Measurements from ENCODE around the gene OTUD5. TPM values are rescaled to one million over a fixed set of nuclear protein-coding genes. Genes with fewer than 3 reads are reported as not detected.

OTUD5 gene
- total and polyA plus RNA-seq, 2 donors from 2014 or later, result 40.2 to 56.2 TPM

- Histone ChIP-seq H3K9ac (ENCODE audit: low read length in 3 of 3) (no peak overlapping the region), H3K4me1 (ENCODE audit: control insufficient read depth in 2 of 3, insufficient read depth in 2 of 3, low read depth in 1 of 3, low read length in 3 of 3) (no peaks in the 10 kb centered on the region), H3K27me3 (ENCODE audit: control insufficient read depth, insufficient read depth, low read length) (no peaks in the 10 kb centered on the region), H3K9me3 (ENCODE audit: control insufficient read depth in 2 of 3, insufficient read depth in 1 of 3, low read length in 3 of 3) (no peaks in the 10 kb centered on the region), H3K4me3 (ENCODE audit: low read length in 3 of 3) (no peak overlapping the region), H3K36me3 (ENCODE audit: control insufficient read depth in 2 of 3, insufficient read depth in 3 of 3, low read length in 3 of 3) (peaks cover 0 to 20% (median 3%) of the 10 kb centered on the region in 3 donors), H3K27ac (ENCODE audit: low read depth in 2 of 2, low read length in 2 of 2) (no peak overlapping the region)
- TF ChIP-seq CTCF (IDR thresholded peaks at IDR 0.05; ENCODE audit: borderline replicate concordance, extremely low read depth, insufficient read depth), result no peak
- FAIRE-seq (no peak), DNase-seq (no peak)
- intact Hi-C loops (cut with DNase I), result no loop called here
Observed at GRCh38 chrX:48992341-48992740, 34.9 kb upstream of the OTUD5 start.

- H3K27me3 ChIP-seq (ENCODE audit: control insufficient read depth, insufficient read depth, low read length), result no peaks in the 10 kb centered on the region
- H3K9ac ChIP-seq (ENCODE audit: low read length in 3 of 3), result no peak overlapping the region
- DNase-seq (no peak), FAIRE-seq (no peak)
- peaks cover 0 to 13% (median 3%) of the 10 kb centered on the region in 3 donors for H3K36me3 ChIP-seq (ENCODE audit: control insufficient read depth in 2 of 3, insufficient read depth in 3 of 3, low read length in 3 of 3)
- H3K27ac ChIP-seq (ENCODE audit: low read depth in 2 of 2, low read length in 2 of 2), result no peak overlapping the region
- no peaks in the 10 kb centered on the region for H3K4me1 ChIP-seq (ENCODE audit: control insufficient read depth in 2 of 3, insufficient read depth in 2 of 3, low read depth in 1 of 3, low read length in 3 of 3)
- intact Hi-C loops (cut with DNase I), result no loop called here
- no peak overlapping the region for H3K4me3 ChIP-seq (ENCODE audit: low read length in 3 of 3)
- no peaks in the 10 kb centered on the region for H3K9me3 ChIP-seq (ENCODE audit: control insufficient read depth in 2 of 3, insufficient read depth in 1 of 3, low read length in 3 of 3)
- no peak for TF ChIP-seq CTCF (IDR thresholded peaks at IDR 0.05; ENCODE audit: borderline replicate concordance, extremely low read depth, insufficient read depth)
Observed at GRCh38 chrX:48989483-48989882, 32.1 kb upstream of the OTUD5 start.

GRCh38 chrX:48983896-48984295, 26.5 kb upstream of the OTUD5 start:
- Histone ChIP-seq H3K27ac (ENCODE audit: low read depth in 2 of 2, low read length in 2 of 2) (no peak overlapping the region), H3K4me1 (ENCODE audit: control insufficient read depth in 2 of 3, insufficient read depth in 2 of 3, low read depth in 1 of 3, low read length in 3 of 3) (no peaks in the 10 kb centered on the region), H3K36me3 (ENCODE audit: control insufficient read depth in 2 of 3, insufficient read depth in 3 of 3, low read length in 3 of 3) (peaks cover 0 to 8% (median 6%) of the 10 kb centered on the region in 3 donors), H3K9ac (ENCODE audit: low read length in 3 of 3) (no peak overlapping the region), H3K27me3 (ENCODE audit: control insufficient read depth, insufficient read depth, low read length) (no peaks in the 10 kb centered on the region), H3K4me3 (ENCODE audit: low read length in 3 of 3) (no peak overlapping the region), H3K9me3 (ENCODE audit: control insufficient read depth in 2 of 3, insufficient read depth in 1 of 3, low read length in 3 of 3) (no peaks in the 10 kb centered on the region)
- intact Hi-C loops (cut with DNase I), result no loop called here
- DNase-seq (no peak), FAIRE-seq (no peak)
- no peak for TF ChIP-seq CTCF (IDR thresholded peaks at IDR 0.05; ENCODE audit: borderline replicate concordance, extremely low read depth, insufficient read depth)

- DNase-seq, result no peak
- no peaks in the 10 kb centered on the region for H3K4me1 ChIP-seq (ENCODE audit: control insufficient read depth in 2 of 3, insufficient read depth in 2 of 3, low read depth in 1 of 3, low read length in 3 of 3)
- H3K36me3 ChIP-seq (ENCODE audit: control insufficient read depth in 2 of 3, insufficient read depth in 3 of 3, low read length in 3 of 3), result peaks cover 0 to 8% (median 6%) of the 10 kb centered on the region in 3 donors
- H3K4me3 ChIP-seq (ENCODE audit: low read length in 3 of 3), result no peak overlapping the region
- no peak overlapping the region for H3K27ac ChIP-seq (ENCODE audit: low read depth in 2 of 2, low read length in 2 of 2)
- H3K9me3 ChIP-seq (ENCODE audit: control insufficient read depth in 2 of 3, insufficient read depth in 1 of 3, low read length in 3 of 3), result no peaks in the 10 kb centered on the region
- no peaks in the 10 kb centered on the region for H3K27me3 ChIP-seq (ENCODE audit: control insufficient read depth, insufficient read depth, low read length)
- TF ChIP-seq CTCF (IDR thresholded peaks at IDR 0.05; ENCODE audit: borderline replicate concordance, extremely low read depth, insufficient read depth), result no peak
- intact Hi-C loops (cut with DNase I), result no loop called here
- no peak for FAIRE-seq
- H3K9ac ChIP-seq (ENCODE audit: low read length in 3 of 3), result no peak overlapping the region
Observed at GRCh38 chrX:48983081-48983480, 25.7 kb upstream of the OTUD5 start.
